Spinal cord (tissue), 10 donors: ENCODE data around the gene RMRP. TPM values are rescaled to one million over a fixed set of nuclear protein-coding genes. Genes with fewer than 3 reads are reported as not detected.

ENCODE experiments used
- DNase-seq, 6 donors: peaks; one replicate each; pipeline versions ENCODE4 v3.0.0 to v3.0.0-alpha.2; 2013 to 2015; ENCODE audit warnings: low spot score in 6 of 6, low read depth in 4 of 6
- H3K27ac ChIP-seq: one replicate; pipeline ENCODE4 v1.5.1; 2013; ENCODE audit warnings: low read depth, low read length, control low read depth
- H3K27me3 ChIP-seq: one replicate; pipeline ENCODE4 v1.6.1; 2013; ENCODE audit warnings: low read length; ENCODE audit not compliant: control insufficient read depth, insufficient read depth
- H3K36me3 ChIP-seq: one replicate; pipeline ENCODE4 v1.6.1; 2013; ENCODE audit warnings: low read length; ENCODE audit not compliant: control insufficient read depth, insufficient read depth
- H3K4me1 ChIP-seq: one replicate; pipeline ENCODE4 v1.6.1; 2013; ENCODE audit warnings: low read length; ENCODE audit not compliant: control insufficient read depth, insufficient read depth
- H3K4me3 ChIP-seq: one replicate; pipeline ENCODE4 v1.5.1; 2013; ENCODE audit warnings: low read depth, low read length, control low read depth
- H3K9me3 ChIP-seq: one replicate; pipeline ENCODE4 v1.6.1; 2013; ENCODE audit warnings: low read length; ENCODE audit not compliant: control insufficient read depth, insufficient read depth
- WGBS: methylation state at CpG from one replicate; pipeline ENCODE4 v1.1.5; 2013; ENCODE audit warnings: missing lambda C conversion rate; ENCODE audit not compliant: insufficient coverage; 5-methylcytosine and 5-hydroxymethylcytosine counted together
- long read RNA-seq, 4 donors: transcript quantifications; one replicate each; lab custom pipeline, GENCODE V29; 2026
- polyA plus RNA-seq, 2 donors: library from polyadenylated mRNA; unstranded; fragments of 120-200 nt; gene quantifications; one replicate each; pipeline ENCODE4 v1.2.1, GENCODE V29; 2013; ENCODE audit not compliant: insufficient read length in 2 of 2
- total RNA-seq, 2 donors: library from RNA; depleted of rRNA in 1 of 2; stranded (reverse); fragments of 120-200 nt in 1 of 2; fragments of >200 nt in 1 of 2; gene quantifications; one replicate each; pipeline versions ENCODE4 v1.2.3 to v1.2.4, GENCODE V29; 2013 to 2014
- donor health status: healthy.

RMRP gene
- over 10,000 TPM; 17,832 to 50,424 TPM for total RNA-seq
- polyA plus RNA-seq, result 1 to 10 TPM in 1 of 2 donors, not detected in 1; 1.8 TPM
- long read RNA-seq, donor 1, result 0 reads
- long read RNA-seq, donor 2, result 0 reads
- long read RNA-seq, donor 3, result 0 reads
- long read RNA-seq, donor 4, result 0 reads

- Histone ChIP-seq H3K9me3 (no peaks in the 10 kb centered on the region), H3K27me3 (no peaks in the 10 kb centered on the region), H3K27ac (peak within 1 kb of the TSS; percentile 99), H3K4me3 (peak within 1 kb of the TSS; percentile 85), H3K4me1 (peaks cover 6% of the 10 kb centered on the region), H3K36me3 (peaks cover 19% of the 10 kb centered on the region)
- DNase-seq, result peak; percentile 94 to 100 (median 97)
- 0% methylated on average over 36 of the region's 42 CpGs for WGBS
Measured at GRCh38 chr9:35657546-35658136, at the start of gene RMRP. RMRP (minus strand) TSS chr9:35658019.

- Histone ChIP-seq H3K9me3 (no peaks in the 10 kb centered on the region), H3K4me3 (no peak overlapping the region), H3K27ac (no peak overlapping the region), H3K36me3 (peaks cover 96% of the 10 kb centered on the region), H3K4me1 (no peaks in the 10 kb centered on the region), H3K27me3 (no peaks in the 10 kb centered on the region)
- WGBS, result 96% methylated on average over 6 of the region's 10 CpGs
- DNase-seq, result no peak
Measured at GRCh38 chr9:35706951-35707350, 49.1 kb upstream of the RMRP start.

GRCh38 chr9:35705836-35706430, 48.1 kb upstream of the RMRP start:
- H3K27me3 ChIP-seq, result no peaks in the 10 kb centered on the region
- no peaks in the 10 kb centered on the region for H3K4me1 ChIP-seq
- H3K36me3 ChIP-seq, result peaks cover 93% of the 10 kb centered on the region
- no peaks in the 10 kb centered on the region for H3K9me3 ChIP-seq
- H3K27ac ChIP-seq, result no peak overlapping the region
- no peak overlapping the region for H3K4me3 ChIP-seq
- no peak for DNase-seq
- 100% methylated on average over 6 of the region's 7 CpGs for WGBS

- H3K4me1 ChIP-seq, result no peaks in the 10 kb centered on the region
- H3K9me3 ChIP-seq, result no peaks in the 10 kb centered on the region
- peaks cover 90% of the 10 kb centered on the region for H3K36me3 ChIP-seq
- DNase-seq, result no peak
- 92% methylated on average over 7 of the region's 8 CpGs for WGBS
- no peak overlapping the region for H3K27ac ChIP-seq
- no peaks in the 10 kb centered on the region for H3K27me3 ChIP-seq
- no peak overlapping the region for H3K4me3 ChIP-seq
Measured at GRCh38 chr9:35705372-35705771, 47.6 kb upstream of the RMRP start.

GRCh38 chr9:35703906-35704672, 46.3 kb upstream of the RMRP start:
- WGBS, result 97% methylated on average over 26 of the region's 26 CpGs
- H3K27ac ChIP-seq, result no peak overlapping the region
- no peaks in the 10 kb centered on the region for H3K4me1 ChIP-seq

GRCh38 chr9:35702696-35703095, 44.9 kb upstream of the RMRP start:
- Histone ChIP-seq H3K36me3 (peaks cover 94% of the 10 kb centered on the region), H3K4me1 (no peaks in the 10 kb centered on the region), H3K27ac (no peak overlapping the region), H3K27me3 (no peaks in the 10 kb centered on the region), H3K9me3 (no peaks in the 10 kb centered on the region), H3K4me3 (no peak overlapping the region)
- no peak for DNase-seq
- WGBS, result 98% methylated on average over 6 of the region's 7 CpGs

More at GRCh38 chr9:35703906-35704672, 46.3 kb upstream of the RMRP start:
- Histone ChIP-seq H3K27me3 (no peaks in the 10 kb centered on the region), H3K9me3 (no peaks in the 10 kb centered on the region), H3K36me3 (peaks cover 92% of the 10 kb centered on the region), H3K4me3 (no peak overlapping the region)
- no peak for DNase-seq

- H3K4me3 ChIP-seq, result no peak overlapping the region
- no peaks in the 10 kb centered on the region for H3K9me3 ChIP-seq
- H3K27ac ChIP-seq, result no peak overlapping the region
- no peaks in the 10 kb centered on the region for H3K27me3 ChIP-seq
- no peak for DNase-seq
- peaks cover 85% of the 10 kb centered on the region for H3K36me3 ChIP-seq
- H3K4me1 ChIP-seq, result no peaks in the 10 kb centered on the region
Measured at GRCh38 chr9:35700942-35701341, 43.1 kb upstream of the RMRP start.

GRCh38 chr9:35700031-35700430, 42.2 kb upstream of the RMRP start:
- no peaks in the 10 kb centered on the region for H3K27me3 ChIP-seq
- 78% methylated on average over 11 of the region's 11 CpGs for WGBS
- no peak overlapping the region for H3K27ac ChIP-seq
- peaks cover 76% of the 10 kb centered on the region for H3K36me3 ChIP-seq
- no peaks in the 10 kb centered on the region for H3K4me1 ChIP-seq
- DNase-seq, result no peak
- H3K9me3 ChIP-seq, result no peaks in the 10 kb centered on the region
- H3K4me3 ChIP-seq, result no peak overlapping the region

GRCh38 chr9:35698231-35698630, 40.4 kb upstream of the RMRP start:
- 87% methylated on average over 3 of the region's 5 CpGs for WGBS
- no peak for DNase-seq
- Histone ChIP-seq H3K36me3 (peaks cover 58% of the 10 kb centered on the region), H3K4me3 (no peak overlapping the region), H3K27me3 (no peaks in the 10 kb centered on the region), H3K9me3 (no peaks in the 10 kb centered on the region), H3K27ac (no peak overlapping the region), H3K4me1 (no peaks in the 10 kb centered on the region)
